ENCODE data around the gene CCL13.

The CCL13 gene

GRCh38 chr17:34358631-34359030, 2.4 kb downstream of the CCL13 start:
- Histone ChIP-seq H3K9me3 (ENCODE audit: control insufficient read depth, insufficient read depth, low read depth, low read length) (no peaks in the 10 kb centered on the region), H3K4me3 (ENCODE audit: low read depth, low read length) (no peak overlapping the region), H3K27ac (ENCODE audit: extremely low read depth, low read depth, low read length) (no peak overlapping the region), H3K4me1 (ENCODE audit: control insufficient read depth, insufficient read depth, low read length) (no peaks in the 10 kb centered on the region), H3K36me3 (ENCODE audit: control insufficient read depth in 2 of 2, insufficient read depth in 1 of 2, low read length in 2 of 2) (no peaks in the 10 kb centered on the region)
- CTCF ChIA-PET, result interaction anchor here (0.6 to 13.9 kb wide), 6 partner anchors 13 to 162 kb away, joined by 3 to 578 read pairs (median 4); no protein-coding TSS in a partner anchor
- POLR2A ChIA-PET, result no interaction called here
- TF ChIP-seq ZFP41 (tag by site-specific recombination; IDR thresholded peaks at IDR 0.05; ENCODE audit: borderline replicate concordance) (no peak), FEZF1 (tag by site-specific recombination; IDR thresholded peaks at IDR 0.05) (no peak), ZNF18 (tag by site-specific recombination; IDR thresholded peaks at IDR 0.05) (no peak), ZNF654 (tag by site-specific recombination; IDR thresholded peaks at IDR 0.05; ENCODE audit: low read depth) (no peak), BCL11B (tag by site-specific recombination; IDR thresholded peaks at IDR 0.05; ENCODE audit: low read depth) (no peak), HOXC10 (CRISPR knock-in tag; IDR thresholded peaks at IDR 0.05) (no peak), ZNF514 (tag by site-specific recombination; IDR thresholded peaks at IDR 0.05) (no peak), ZNF664 (tag by site-specific recombination; IDR thresholded peaks at IDR 0.05) (no peak), ZNF777 (tag by site-specific recombination; IDR thresholded peaks at IDR 0.05; ENCODE audit: borderline replicate concordance) (no peak), ZBTB21 (tag by site-specific recombination; IDR thresholded peaks at IDR 0.05) (no peak), ZNF660 (tag by site-specific recombination; IDR thresholded peaks at IDR 0.05) (no peak), ZEB2 (tag by site-specific recombination; IDR thresholded peaks at IDR 0.05) (no peak), ZNF529 (tag by site-specific recombination; IDR thresholded peaks at IDR 0.05; ENCODE audit: insufficient replicate concordance) (no peak), MEIS1 (CRISPR knock-in tag; IDR thresholded peaks at IDR 0.05; ENCODE audit: borderline replicate concordance) (no peak), ZNF302 (tag by site-specific recombination; IDR thresholded peaks at IDR 0.05; ENCODE audit: low read depth) (no peak), GLI4 (tag by site-specific recombination; IDR thresholded peaks at IDR 0.05) (no peak), PRDM2 (tag by site-specific recombination; IDR thresholded peaks at IDR 0.05; ENCODE audit: borderline replicate concordance) (no peak), ZNF24 (tag by site-specific recombination; IDR thresholded peaks at IDR 0.05) (no peak), ZFP3 (tag by site-specific recombination; IDR thresholded peaks at IDR 0.05; ENCODE audit: low read depth) (no peak)

All from HEK293 (cell line).